Bronchial epithelial cell (primary cell): ENCODE results near the gene TAAR9. TPM values are rescaled to one million over a fixed set of nuclear protein-coding genes. Genes with fewer than 3 reads are reported as not detected.

Experiments
- DNase-seq: peaks from one replicate; pipeline ENCODE4 v3.0.0-alpha.2; 2010; ENCODE audit warnings: low read depth
- FAIRE-seq: peaks from 2 replicates; lab custom pipeline; 2011; peaks lifted over from hg19 to GRCh38; lab: Jason Lieb, UNC
- H3K27me3 ChIP-seq: 2 replicates; pipeline ENCODE4 v1.5.1; 2011; ENCODE audit warnings: low read length; ENCODE audit not compliant: control insufficient read depth, insufficient read depth
- H3K36me3 ChIP-seq: 2 replicates; pipeline ENCODE4 v1.5.1; 2011; ENCODE audit warnings: low read length; ENCODE audit not compliant: control insufficient read depth, insufficient read depth
- H3K4me3 ChIP-seq: 2 replicates; pipeline ENCODE4 v1.5.1; 2011; ENCODE audit warnings: mild to moderate bottlenecking, low read depth, low read length, control low read depth
- CTCF ChIP-seq: IDR thresholded peaks from 2 replicates; pipeline ENCODE4 v1.5.1; 2011; ENCODE audit warnings: mild to moderate bottlenecking, moderate library complexity, low read length, control low read depth, inconsistent platforms; ENCODE audit not compliant: insufficient read depth, severe bottlenecking
- total RNA-seq: library from RNA; depleted of rRNA; stranded (reverse); fragments of >200 nt; gene quantifications from 2 replicates; pipeline ENCODE4 v1.2.1, GENCODE V29; 2014

TAAR9 gene
- total RNA-seq, 1 donor from 2014 or later: not detected

GRCh38 chr6:132504757-132505156, 33.3 kb upstream of the TAAR9 start:
- no peak for TF ChIP-seq CTCF
- FAIRE-seq (no peak), DNase-seq (no peak)
- H3K36me3 ChIP-seq: peaks cover 8% of the 10 kb centered on the region
- H3K4me3 ChIP-seq: no peak overlapping the region
- no peaks in the 10 kb centered on the region for H3K27me3 ChIP-seq

- DNase-seq (no peak), FAIRE-seq (no peak)
- Histone ChIP-seq H3K36me3 (peaks cover 8% of the 10 kb centered on the region), H3K27me3 (no peaks in the 10 kb centered on the region), H3K4me3 (no peak overlapping the region)
- TF ChIP-seq CTCF: no peak
Observed at GRCh38 chr6:132505158-132505557, 32.9 kb upstream of the TAAR9 start.

- DNase-seq (no peak), FAIRE-seq (no peak)
- no peak for TF ChIP-seq CTCF
- Histone ChIP-seq H3K27me3 (no peaks in the 10 kb centered on the region), H3K4me3 (no peak overlapping the region), H3K36me3 (peaks cover 5% of the 10 kb centered on the region)
Observed at GRCh38 chr6:132506461-132506860, 31.6 kb upstream of the TAAR9 start.

DNA sequence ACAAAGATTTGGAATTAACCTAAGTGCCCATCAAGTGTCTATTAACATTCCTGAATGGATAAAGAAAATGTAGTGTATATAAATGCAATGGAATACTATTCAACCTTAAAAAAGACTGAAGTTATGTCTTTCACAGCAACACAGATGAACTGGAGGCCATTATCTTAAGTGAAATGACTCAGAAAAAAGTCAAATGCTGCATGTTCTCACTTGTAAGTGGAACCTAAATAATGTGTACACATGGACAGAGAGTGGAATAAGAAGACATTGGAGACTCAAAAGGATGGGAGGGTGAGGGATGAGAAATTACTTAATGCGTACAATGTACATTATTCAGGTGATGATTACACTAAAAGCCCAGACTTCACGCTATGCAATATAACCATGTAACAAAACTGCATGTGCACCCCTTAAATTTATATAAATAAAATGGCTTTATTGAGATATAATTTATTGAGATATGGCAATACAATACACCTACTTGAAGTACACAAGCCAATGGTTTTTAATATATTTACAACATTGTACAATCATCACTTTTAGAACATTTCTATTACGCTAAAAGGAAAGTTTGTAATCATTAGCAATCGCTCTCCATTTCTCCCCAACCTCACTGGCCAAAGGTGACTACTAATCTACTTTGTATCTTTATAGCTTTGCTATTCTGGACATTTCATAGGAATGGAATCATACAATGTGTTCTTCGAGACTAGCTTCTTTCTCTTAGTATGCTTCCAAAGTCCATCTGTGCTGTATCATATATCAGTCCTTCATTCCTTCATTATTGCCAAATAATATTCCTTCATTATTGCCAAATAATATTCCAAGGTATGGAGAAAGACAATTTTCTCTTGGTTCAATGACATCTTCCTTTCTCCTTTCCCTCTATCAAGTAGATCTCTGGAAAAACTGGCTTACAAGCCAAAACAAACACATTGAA, 30.9 kb upstream of the TAAR9 start:
- FAIRE-seq (no peak), DNase-seq (peak; percentile 84)
- Histone ChIP-seq H3K36me3 (peaks cover 4% of the 10 kb centered on the region), H3K27me3 (no peaks in the 10 kb centered on the region), H3K4me3 (no peak overlapping the region)
- no peak for TF ChIP-seq CTCF

DNA sequence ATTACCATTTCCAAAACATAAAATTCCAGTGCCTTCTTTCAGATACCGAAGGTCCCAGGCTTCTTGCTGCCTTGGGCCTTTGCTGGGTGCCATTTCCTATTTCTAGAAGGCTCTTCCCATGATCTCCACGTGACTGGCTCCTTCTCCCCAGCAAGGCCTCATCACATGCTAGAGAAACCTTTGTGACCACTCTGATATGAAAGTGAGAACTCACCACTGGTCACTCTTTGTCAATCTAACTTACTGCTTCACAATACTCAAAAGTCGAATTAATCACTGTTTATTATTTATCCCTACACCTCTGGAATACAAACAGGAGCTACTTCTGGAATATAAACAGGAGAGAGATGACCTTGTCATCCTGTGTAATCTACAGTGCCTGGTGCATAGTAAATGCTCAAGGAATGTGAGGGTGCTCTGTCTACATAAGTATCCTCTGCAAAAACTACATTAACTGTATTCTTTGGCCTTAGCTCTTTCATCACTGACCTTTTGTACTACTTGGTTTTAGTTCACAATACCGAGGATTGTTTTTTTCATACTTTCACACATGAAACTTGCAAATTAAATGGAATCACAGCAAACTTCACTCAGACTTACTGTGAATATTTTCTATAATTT, 26.8 kb upstream of the TAAR9 start:
- peaks cover 2% of the 10 kb centered on the region for H3K36me3 ChIP-seq
- no peaks in the 10 kb centered on the region for H3K27me3 ChIP-seq
- DNase-seq: peak; percentile 8
- FAIRE-seq: no peak
- TF ChIP-seq CTCF: no peak
- H3K4me3 ChIP-seq: no peak overlapping the region
